Ectodermal cell (in vitro differentiated cells): ENCODE results near the gene WDFY4.

ENCODE experiments used
- H3K27ac ChIP-seq: 2 replicates; pipeline ENCODE4 v1.7.0; 2013; ENCODE audit warnings: mild to moderate bottlenecking, low read depth, low read length; ENCODE audit not compliant: insufficient read depth, poor library complexity, severe bottlenecking
- H3K27me3 ChIP-seq: 2 replicates; pipeline ENCODE4 v1.7.0; 2013; ENCODE audit warnings: mild to moderate bottlenecking, low read length; ENCODE audit not compliant: insufficient read depth, control insufficient read depth, poor library complexity, severe bottlenecking
- H3K36me3 ChIP-seq: one replicate; pipeline ENCODE4 v1.7.0; 2013; ENCODE audit warnings: low read length; ENCODE audit not compliant: control insufficient read depth, insufficient read depth
- H3K4me1 ChIP-seq: one replicate; pipeline ENCODE4 v1.7.0; 2013; ENCODE audit warnings: low read length; ENCODE audit not compliant: control insufficient read depth, insufficient read depth
- H3K4me3 ChIP-seq: 2 replicates; pipeline ENCODE4 v1.7.0; 2013; ENCODE audit warnings: low read depth, low read length, control low read depth; ENCODE audit not compliant: insufficient read depth
- H3K9me3 ChIP-seq: 2 replicates; pipeline ENCODE4 v1.7.0; 2013; ENCODE audit warnings: mild to moderate bottlenecking, low read length, moderate library complexity; ENCODE audit not compliant: control insufficient read depth
- WGBS, 2 experiments: methylation state at CpG; one replicate each; pipeline ENCODE4 v1.1.7; 2013; ENCODE audit warnings: missing lambda C conversion rate in 2 of 2; 5-methylcytosine and 5-hydroxymethylcytosine counted together

The WDFY4 gene

GRCh38 chr10:48999346-48999745 is 314.7 kb downstream of the WDFY4 start:
- H3K4me1 ChIP-seq = peaks cover 3% of the 10 kb centered on the region
- 88 to 94% methylated on average over 2 of the region's 2 CpGs for WGBS, 2 experiments
- no peak overlapping the region for H3K27ac ChIP-seq
- H3K9me3 ChIP-seq = no peaks in the 10 kb centered on the region
- no peak overlapping the region for H3K4me3 ChIP-seq
- no peaks in the 10 kb centered on the region for H3K36me3 ChIP-seq
- H3K27me3 ChIP-seq = no peaks in the 10 kb centered on the region

- WGBS, 2 experiments = 91% methylated on average over 13 of the region's 13 CpGs
- H3K36me3 ChIP-seq = no peaks in the 10 kb centered on the region
- peaks cover 3% of the 10 kb centered on the region for H3K4me1 ChIP-seq
- H3K4me3 ChIP-seq = no peak overlapping the region
- H3K27me3 ChIP-seq = no peaks in the 10 kb centered on the region
- no peaks in the 10 kb centered on the region for H3K9me3 ChIP-seq
- no peak overlapping the region for H3K27ac ChIP-seq
Measured at GRCh38 chr10:49000437-49001398, 316.0 kb downstream of the WDFY4 start.

DNA sequence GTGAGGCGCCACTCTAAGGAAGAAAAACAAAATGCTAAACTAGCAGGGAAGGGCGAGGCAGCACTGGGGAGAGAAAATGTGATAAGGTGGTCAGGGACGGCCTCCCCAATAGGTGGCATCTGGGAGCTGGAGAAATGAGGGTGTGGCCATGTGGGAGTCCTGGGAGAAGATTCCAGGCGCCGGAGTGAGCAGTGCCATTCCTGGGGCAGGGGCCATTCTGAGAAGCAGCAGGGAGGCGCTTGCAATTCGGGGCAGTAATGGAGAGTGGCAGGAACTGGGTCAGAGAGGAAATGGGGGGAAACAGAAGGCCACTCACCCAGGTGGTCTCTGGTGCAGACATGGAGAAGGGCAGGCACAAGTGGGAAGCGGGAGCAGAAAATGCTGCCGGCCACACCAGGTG is 316.7 kb downstream of the WDFY4 start:
- H3K9me3 ChIP-seq = no peaks in the 10 kb centered on the region
- WGBS, 2 experiments = 52 to 58% methylated on average over 9 of the region's 9 CpGs
- no peaks in the 10 kb centered on the region for H3K27me3 ChIP-seq
- peaks cover 3% of the 10 kb centered on the region for H3K4me1 ChIP-seq
- no peaks in the 10 kb centered on the region for H3K36me3 ChIP-seq
- H3K4me3 ChIP-seq = no peak overlapping the region
- H3K27ac ChIP-seq = no peak overlapping the region

DNA sequence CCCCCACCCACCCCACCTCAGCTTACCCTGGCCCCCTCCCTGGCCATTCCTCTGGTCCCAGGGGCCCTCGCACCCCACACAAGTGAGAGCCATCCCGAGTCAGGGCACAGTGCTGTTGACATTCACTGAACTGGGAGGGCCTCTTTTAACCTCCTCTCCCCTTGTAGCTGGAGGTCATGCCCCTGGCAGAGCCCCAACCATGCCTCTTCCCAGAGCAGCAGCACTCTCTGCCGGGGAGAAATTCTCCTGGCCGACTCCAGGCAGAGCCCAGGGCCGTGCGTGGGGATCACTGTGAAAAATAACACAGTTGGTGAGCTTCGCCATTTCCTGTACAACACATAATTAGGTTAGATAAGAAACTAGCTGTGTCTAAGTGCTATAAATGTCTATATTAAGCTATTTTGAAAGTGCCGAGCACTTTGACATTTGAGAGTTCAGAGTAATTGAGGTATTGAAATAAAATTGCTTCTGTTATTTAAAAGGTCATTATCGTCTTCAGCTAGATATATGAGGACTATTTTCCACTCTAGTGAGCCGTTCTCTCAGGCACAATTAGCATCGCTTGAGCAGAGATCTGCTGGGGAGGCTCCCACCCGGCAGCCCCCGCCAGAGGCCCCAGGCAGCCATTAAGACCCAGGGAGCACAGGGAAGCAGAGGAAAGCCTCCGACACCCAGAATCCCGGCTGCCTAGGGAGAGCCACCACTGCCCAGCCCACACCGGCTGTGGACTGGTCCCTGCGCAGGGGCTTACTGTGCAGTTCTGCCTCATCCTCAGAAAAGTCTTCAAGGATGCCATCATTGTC is 317.4 kb downstream of the WDFY4 start:
- Histone ChIP-seq H3K4me3 (no peak overlapping the region), H3K27ac (no peak overlapping the region), H3K9me3 (no peaks in the 10 kb centered on the region), H3K27me3 (no peaks in the 10 kb centered on the region), H3K36me3 (no peaks in the 10 kb centered on the region), H3K4me1 (peaks cover 3% of the 10 kb centered on the region)
- 81 to 85% methylated on average over 17 of the region's 17 CpGs for WGBS, 2 experiments

GRCh38 chr10:49005270-49005669 is 320.6 kb downstream of the WDFY4 start:
- no peaks in the 10 kb centered on the region for H3K36me3 ChIP-seq
- H3K27me3 ChIP-seq = no peaks in the 10 kb centered on the region
- H3K27ac ChIP-seq = no peak overlapping the region
- no peak overlapping the region for H3K4me3 ChIP-seq
- peaks cover 3% of the 10 kb centered on the region for H3K4me1 ChIP-seq
- 90 to 96% methylated on average over 5 of the region's 5 CpGs for WGBS, 2 experiments
- H3K9me3 ChIP-seq = no peaks in the 10 kb centered on the region

DNA sequence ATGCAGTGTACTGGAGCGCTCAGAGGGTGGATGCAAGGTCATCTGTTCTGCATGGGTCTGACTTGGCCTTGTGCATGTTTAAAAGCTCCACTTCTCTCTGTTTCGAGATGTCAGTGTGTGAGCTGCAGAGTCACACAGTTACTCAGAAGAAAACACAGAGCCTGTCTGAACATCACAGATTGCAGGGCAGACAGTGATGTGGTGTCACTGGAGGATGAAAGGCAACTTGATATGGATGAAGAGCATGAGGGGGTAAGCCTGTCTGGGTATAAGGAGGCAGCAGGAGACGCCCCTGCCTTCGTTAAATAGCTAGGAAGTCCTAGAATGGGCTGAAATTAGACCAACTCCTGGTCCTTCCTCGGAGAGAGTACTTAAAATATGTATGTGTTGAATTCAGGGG is 322.5 kb downstream of the WDFY4 start:
- no peaks in the 10 kb centered on the region for H3K9me3 ChIP-seq
- no peaks in the 10 kb centered on the region for H3K27me3 ChIP-seq
- H3K4me1 ChIP-seq = no peaks in the 10 kb centered on the region
- no peak overlapping the region for H3K4me3 ChIP-seq
- no peaks in the 10 kb centered on the region for H3K36me3 ChIP-seq
- H3K27ac ChIP-seq = no peak overlapping the region
- 67 to 71% methylated on average over 4 of the region's 5 CpGs for WGBS, 2 experiments

- WGBS, 2 experiments = 89 to 93% methylated on average over 1 of the region's 1 CpG
- Histone ChIP-seq H3K4me3 (no peak overlapping the region), H3K27me3 (no peaks in the 10 kb centered on the region), H3K9me3 (no peaks in the 10 kb centered on the region), H3K27ac (no peak overlapping the region), H3K36me3 (no peaks in the 10 kb centered on the region), H3K4me1 (no peaks in the 10 kb centered on the region)
Measured at GRCh38 chr10:49008091-49008490, 323.4 kb downstream of the WDFY4 start.

GRCh38 chr10:49008505-49009198 is 324.0 kb downstream of the WDFY4 start:
- WGBS, 2 experiments = 91 to 93% methylated on average over 13 of the region's 13 CpGs
- Histone ChIP-seq H3K4me3 (no peak overlapping the region), H3K4me1 (no peaks in the 10 kb centered on the region), H3K27me3 (no peaks in the 10 kb centered on the region), H3K36me3 (no peaks in the 10 kb centered on the region), H3K27ac (no peak overlapping the region), H3K9me3 (no peaks in the 10 kb centered on the region)

DNA sequence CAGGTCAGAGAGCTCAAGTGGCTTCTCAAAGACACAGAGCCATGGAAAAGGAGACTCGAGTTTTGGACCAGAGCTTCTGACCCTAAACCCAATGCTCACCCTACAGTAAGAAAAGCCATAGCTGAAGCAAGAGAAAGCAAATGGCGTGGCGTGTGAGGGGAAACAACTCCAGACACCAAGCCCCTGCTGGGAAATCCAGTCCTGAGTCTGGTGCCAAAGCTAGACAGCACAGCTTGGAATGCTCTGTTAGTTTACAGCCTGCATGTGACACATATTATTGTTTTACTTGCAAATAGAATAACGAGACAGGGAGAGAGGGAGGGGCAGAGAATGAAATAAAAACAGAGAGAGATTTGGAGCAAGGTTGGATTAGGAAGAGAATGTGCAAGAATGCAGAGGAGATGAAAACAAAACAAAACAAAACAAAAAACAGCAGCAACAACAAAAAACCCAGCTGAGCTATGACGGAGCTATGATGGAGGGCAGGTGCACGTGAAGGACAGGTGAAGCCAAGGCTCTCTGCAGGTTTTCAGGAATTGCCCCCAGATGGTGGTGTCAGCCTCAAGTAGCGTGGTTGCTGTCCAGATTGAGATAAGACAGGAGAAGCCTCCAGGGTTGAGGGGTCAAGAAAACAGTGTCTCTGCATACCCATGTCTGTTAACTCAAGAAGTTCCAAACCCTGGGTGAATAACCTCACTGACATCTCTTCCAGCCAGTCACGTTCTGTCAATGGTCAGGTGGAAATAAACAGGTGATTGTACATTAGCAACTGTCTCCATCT is 324.7 kb downstream of the WDFY4 start:
- H3K36me3 ChIP-seq = no peaks in the 10 kb centered on the region
- H3K9me3 ChIP-seq = no peaks in the 10 kb centered on the region
- H3K4me3 ChIP-seq = no peak overlapping the region
- no peaks in the 10 kb centered on the region for H3K4me1 ChIP-seq
- H3K27ac ChIP-seq = no peak overlapping the region
- WGBS, 2 experiments = 87 to 92% methylated on average over 8 of the region's 8 CpGs
- no peaks in the 10 kb centered on the region for H3K27me3 ChIP-seq
